Mesenchymal stem cell (in vitro differentiated cells and primary cell): ENCODE measurements around the gene TTLL11.

Experiments
- DNase-seq: peaks from one replicate; pipeline ENCODE4 v3.0.0-alpha.2; 2013
- H2AFZ ChIP-seq: one replicate; pipeline ENCODE4 v1.6.1; 2013; ENCODE audit warnings: low read depth, mild to moderate bottlenecking, control low read depth, inconsistent platforms, low read length, moderate library complexity
- H2AK5ac ChIP-seq: 2 replicates; pipeline ENCODE4 v1.6.1; 2013; ENCODE audit warnings: low read length, moderate library complexity, mild to moderate bottlenecking, inconsistent platforms; ENCODE audit not compliant: severe bottlenecking
- H2BK120ac ChIP-seq: one replicate; pipeline ENCODE4 v1.6.1; 2013; ENCODE audit warnings: low read depth, mild to moderate bottlenecking, inconsistent platforms, low read length, moderate library complexity
- H2BK12ac ChIP-seq, 2 experiments: one replicate each; pipeline ENCODE4 v1.6.1; 2013; ENCODE audit warnings: inconsistent platforms in 2 of 2, low read length in 2 of 2, mild to moderate bottlenecking in 2 of 2, moderate library complexity in 2 of 2, control low read depth in 1 of 2
- H2BK15ac ChIP-seq: one replicate; pipeline ENCODE4 v1.6.1; 2013; ENCODE audit warnings: mild to moderate bottlenecking, low read depth, inconsistent platforms; ENCODE audit not compliant: poor library complexity, severe bottlenecking
- H2BK5ac ChIP-seq: 2 replicates; pipeline ENCODE4 v1.6.1; 2013; ENCODE audit warnings: low read depth, mild to moderate bottlenecking, low read length, control low read depth, inconsistent platforms; ENCODE audit not compliant: poor library complexity, severe bottlenecking
- H3K14ac ChIP-seq, 2 experiments: one replicate each; pipeline ENCODE4 v1.6.1; 2013; ENCODE audit warnings: inconsistent platforms in 2 of 2, low read length in 2 of 2, control low read depth in 1 of 2, mild to moderate bottlenecking in 1 of 2, moderate library complexity in 1 of 2
- H3K18ac ChIP-seq, 2 experiments: one replicate each; pipeline ENCODE4 v1.6.1; 2013; ENCODE audit warnings: inconsistent platforms in 2 of 2, low read length in 2 of 2, control low read depth in 1 of 2, low read depth in 1 of 2, mild to moderate bottlenecking in 1 of 2
- H3K23ac ChIP-seq, 2 experiments: one replicate each; pipeline ENCODE4 v1.6.1; 2013; ENCODE audit warnings: inconsistent platforms in 2 of 2, low read length in 2 of 2, mild to moderate bottlenecking in 2 of 2, moderate library complexity in 2 of 2, control low read depth in 1 of 2
- H3K27ac ChIP-seq: 2 replicates; pipeline ENCODE4 v1.5.1; 2013; ENCODE audit warnings: mild to moderate bottlenecking, moderate library complexity, low read length, control low read depth, inconsistent platforms; ENCODE audit not compliant: poor library complexity, severe bottlenecking
- H3K27me3 ChIP-seq, 2 experiments: 2 replicates each; pipeline versions ENCODE4 v1.6.1 to v1.7.0; 2013; ENCODE audit warnings: low read length in 2 of 2, mild to moderate bottlenecking in 2 of 2, moderate library complexity in 2 of 2, control low read depth in 1 of 2, inconsistent platforms in 1 of 2; ENCODE audit not compliant: control insufficient read depth in 1 of 2, insufficient read depth in 1 of 2
- H3K36me3 ChIP-seq, 2 experiments: 2 replicates each; pipeline versions ENCODE4 v1.6.1 to v1.7.0; 2013; ENCODE audit warnings: low read length in 2 of 2, control low read depth in 1 of 2, inconsistent platforms in 1 of 2, low read depth in 1 of 2, mild to moderate bottlenecking in 1 of 2; ENCODE audit not compliant: insufficient read depth in 2 of 2, control insufficient read depth in 1 of 2
- H3K4ac ChIP-seq, 2 experiments: one replicate each; pipeline ENCODE4 v1.6.1; 2013; ENCODE audit warnings: inconsistent platforms in 2 of 2, low read length in 2 of 2, mild to moderate bottlenecking in 2 of 2, moderate library complexity in 2 of 2, control low read depth in 1 of 2, low read depth in 1 of 2
- H3K4me1 ChIP-seq: 2 replicates; pipeline ENCODE4 v1.6.1; 2013; ENCODE audit warnings: low read depth, low read length, control low read depth; ENCODE audit not compliant: control insufficient read depth, insufficient read depth
- H3K4me2 ChIP-seq: 2 replicates; pipeline ENCODE4 v1.6.1; 2013; ENCODE audit warnings: low read length, mild to moderate bottlenecking, inconsistent platforms; ENCODE audit not compliant: poor library complexity, severe bottlenecking
- H3K4me3 ChIP-seq, 2 experiments: 2 replicates each; pipeline versions ENCODE4 v1.5.1 to v1.7.0; 2013; ENCODE audit warnings: low read length in 2 of 2, mild to moderate bottlenecking in 2 of 2, control low read depth in 1 of 2, low read depth in 1 of 2; ENCODE audit not compliant: insufficient read depth in 1 of 2
- H3K79me1 ChIP-seq: replicated peaks from 2 replicates; pipeline ENCODE4 v1.6.1; 2013; ENCODE audit warnings: mild to moderate bottlenecking, control low read depth, low read length, inconsistent platforms; ENCODE audit not compliant: poor library complexity, severe bottlenecking
- H3K9ac ChIP-seq: 2 replicates; pipeline ENCODE4 v1.7.0; 2013; ENCODE audit warnings: mild to moderate bottlenecking, low read length, moderate library complexity
- H3K9me3 ChIP-seq: 2 replicates; pipeline ENCODE4 v1.7.0; 2013; ENCODE audit warnings: mild to moderate bottlenecking, low read length; ENCODE audit not compliant: control insufficient read depth
- H4K8ac ChIP-seq: one replicate; pipeline ENCODE4 v1.6.1; 2013; ENCODE audit warnings: inconsistent platforms, mild to moderate bottlenecking, low read length, moderate library complexity
- H4K91ac ChIP-seq: one replicate; pipeline ENCODE4 v1.6.1; 2013; ENCODE audit warnings: mild to moderate bottlenecking, low read length, inconsistent platforms
- WGBS: methylation state at CpG from one replicate; pipeline ENCODE4 v1.1.7; 2013; ENCODE audit warnings: mixed read lengths; 5-methylcytosine and 5-hydroxymethylcytosine counted together

Gene TTLL11

DNA sequence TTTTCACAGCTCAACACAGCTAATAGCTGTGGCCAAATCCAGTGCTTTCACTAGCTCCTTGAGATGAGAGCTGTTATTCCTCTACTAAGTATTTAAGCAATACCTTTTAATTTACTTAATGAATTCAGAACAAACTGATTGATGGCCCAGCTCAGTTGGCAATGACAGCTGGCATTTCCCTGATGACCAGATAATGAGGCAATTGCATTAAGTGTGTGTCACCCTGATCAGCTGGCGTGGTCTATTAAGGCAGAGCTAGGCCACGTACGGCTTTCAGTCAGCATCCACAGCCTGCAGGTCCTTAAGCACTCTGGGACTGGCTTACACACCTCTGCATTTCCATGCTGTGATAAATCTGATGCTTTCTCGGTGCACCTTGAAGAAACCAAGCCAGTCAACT lies 34.4 kb downstream of the TTLL11 start:
- no peaks in the 10 kb centered on the region for H3K9me3 ChIP-seq
- H3K9ac ChIP-seq: no peak overlapping the region
- no peaks in the 10 kb centered on the region for H3K27me3 ChIP-seq
- H4K91ac ChIP-seq: no peak overlapping the region
- no peak overlapping the region for H3K4me2 ChIP-seq
- H2AK5ac ChIP-seq: no peak overlapping the region
- peaks cover 20% of the 10 kb centered on the region for H3K79me1 ChIP-seq
- H2BK15ac ChIP-seq: no peak overlapping the region
- H3K23ac ChIP-seq: no peak overlapping the region
- no peak overlapping the region for H2BK5ac ChIP-seq
- no peak overlapping the region for H4K8ac ChIP-seq
- no peak overlapping the region for H3K4me3 ChIP-seq
- H3K4ac ChIP-seq: no peak overlapping the region
- WGBS: 95% methylated on average over 4 of the region's 4 CpGs
- H3K14ac ChIP-seq: no peak overlapping the region
- DNase-seq: no peak
- no peak overlapping the region for H3K18ac ChIP-seq
- H3K4me1 ChIP-seq: peaks cover 2% of the 10 kb centered on the region
- H3K27ac ChIP-seq: no peak overlapping the region
- no peak overlapping the region for H2BK12ac ChIP-seq
- H3K36me3 ChIP-seq: peaks cover 0 to 5% of the 10 kb centered on the region in 2 experiments
- no peak overlapping the region for H2BK120ac ChIP-seq
- H2AFZ ChIP-seq: no peak overlapping the region

- no peak overlapping the region for H3K14ac ChIP-seq
- H3K9ac ChIP-seq: no peak overlapping the region
- H3K23ac ChIP-seq: no peak overlapping the region
- peaks cover 0 to 5% of the 10 kb centered on the region in 2 experiments for H3K36me3 ChIP-seq
- no peak overlapping the region for H2AK5ac ChIP-seq
- H2BK12ac ChIP-seq: no peak overlapping the region
- no peak overlapping the region for H2BK120ac ChIP-seq
- WGBS: 97% methylated on average over 4 of the region's 4 CpGs
- no peak overlapping the region for H3K4me3 ChIP-seq
- no peak overlapping the region for H3K18ac ChIP-seq
- no peak overlapping the region for H4K8ac ChIP-seq
- H3K27me3 ChIP-seq: no peaks in the 10 kb centered on the region
- H2BK5ac ChIP-seq: no peak overlapping the region
- no peak overlapping the region for H2BK15ac ChIP-seq
- no peak overlapping the region for H2AFZ ChIP-seq
- peaks cover 5% of the 10 kb centered on the region for H3K4me1 ChIP-seq
- DNase-seq: no peak
- no peak overlapping the region for H3K4ac ChIP-seq
- no peak overlapping the region for H3K4me2 ChIP-seq
- H3K9me3 ChIP-seq: no peaks in the 10 kb centered on the region
- H4K91ac ChIP-seq: no peak overlapping the region
- no peak overlapping the region for H3K27ac ChIP-seq
- H3K79me1 ChIP-seq: peaks cover 23% of the 10 kb centered on the region
Measured at GRCh38 chr9:122058051-122058450, 35.1 kb downstream of the TTLL11 start.

- Histone ChIP-seq H3K4me2 (no peak overlapping the region), H3K27ac (no peak overlapping the region), H3K14ac (no peak overlapping the region), H3K9me3 (no peaks in the 10 kb centered on the region), H3K79me1 (peaks cover 23% of the 10 kb centered on the region), H2BK120ac (no peak overlapping the region), H3K9ac (no peak overlapping the region), H3K4me3 (no peak overlapping the region), H3K27me3 (no peaks in the 10 kb centered on the region), H3K4me1 (peaks cover 5% of the 10 kb centered on the region), H4K91ac (no peak overlapping the region), H3K23ac (no peak overlapping the region), H3K18ac (no peak overlapping the region), H3K4ac (no peak overlapping the region), H2AK5ac (no peak overlapping the region), H2BK5ac (no peak overlapping the region), H4K8ac (no peak overlapping the region), H2BK12ac (no peak overlapping the region), H3K36me3 (peaks cover 0 to 5% of the 10 kb centered on the region in 2 experiments), H2AFZ (no peak overlapping the region), H2BK15ac (no peak overlapping the region)
- 85% methylated on average over 9 of the region's 10 CpGs for WGBS
- DNase-seq: no peak
Measured at GRCh38 chr9:122057211-122057610, 35.9 kb downstream of the TTLL11 start.

- no peaks in the 10 kb centered on the region for H3K9me3 ChIP-seq
- H3K9ac ChIP-seq: no peak overlapping the region
- no peak overlapping the region for H2BK12ac ChIP-seq
- H4K91ac ChIP-seq: no peak overlapping the region
- H3K14ac ChIP-seq: no peak overlapping the region
- H3K4ac ChIP-seq: no peak overlapping the region
- H2BK5ac ChIP-seq: no peak overlapping the region
- H2AK5ac ChIP-seq: no peak overlapping the region
- no peaks in the 10 kb centered on the region for H3K27me3 ChIP-seq
- H3K4me3 ChIP-seq: no peak overlapping the region
- H2BK120ac ChIP-seq: no peak overlapping the region
- H3K18ac ChIP-seq: no peak overlapping the region
- peaks cover 21% of the 10 kb centered on the region for H3K79me1 ChIP-seq
- H3K36me3 ChIP-seq: peaks cover 0 to 5% of the 10 kb centered on the region in 2 experiments
- H3K23ac ChIP-seq: no peak overlapping the region
- DNase-seq: no peak
- 73% methylated on average over 3 of the region's 3 CpGs for WGBS
- no peak overlapping the region for H3K27ac ChIP-seq
- H2AFZ ChIP-seq: no peak overlapping the region
- H4K8ac ChIP-seq: no peak overlapping the region
- no peak overlapping the region for H2BK15ac ChIP-seq
- no peak overlapping the region for H3K4me2 ChIP-seq
- peaks cover 7% of the 10 kb centered on the region for H3K4me1 ChIP-seq
Measured at GRCh38 chr9:122056484-122056883, 36.6 kb downstream of the TTLL11 start.
